Measurements from ENCODE around the gene PIGB. TPM values are rescaled to one million over a fixed set of nuclear protein-coding genes. Genes with fewer than 3 reads are reported as not detected.
A peak's percentile ranks its signal among the peaks of the same experiment; 100 is the strongest.

PIGB gene
- polyA plus RNA-seq = 13.3 to 29.1 TPM (median 24.8 TPM) in 3 replicates
- polyA plus RNA-seq (2011; ENCODE audit: low read depth) = 1.9 TPM
- polyA plus RNA-seq (2011; cell fraction: cytosol; rRNA removed) = 10.8 and 18.8 TPM in 2 replicates
- 30.2 and 34.9 TPM in 2 replicates for polyA plus RNA-seq (2011; cell fraction: nucleus; rRNA removed)
- polyA plus RNA-seq (2012; ENCODE audit: low replicate concordance) = 5.8 and 11.6 TPM in 2 replicates
- 4.9 to 14.3 TPM (median 13.6 TPM) in 3 replicates for polyA minus RNA-seq
- 14.0 TPM for polyA minus RNA-seq (2011; cell fraction: cytosol; rRNA and poly(A)+ RNA removed)
- polyA minus RNA-seq (2011; cell fraction: nucleus; rRNA and poly(A)+ RNA removed) = 11.3 and 16.1 TPM in 2 replicates

- dilution Hi-C loops (cut with MboI; ENCODE audit: extremely low pct_ligation_motif_present, low sequenced_read_pairs) = no loop called here
- peak within 1 kb of the TSS; percentile 87 for H3K4me2 ChIP-seq (ENCODE audit: control insufficient read depth, extremely low read depth, insufficient read depth, low read depth, low read length)
- peak; percentile 9 for DNase-seq (ENCODE audit: low read depth, low spot score)
- peak within 1 kb of the TSS; percentile 98 for H2AFZ ChIP-seq (ENCODE audit: control insufficient read depth, low read length)
- no peaks in the 10 kb centered on the region for H4K20me1 ChIP-seq (ENCODE audit: control insufficient read depth, extremely low read depth, insufficient read depth, low read length)
- H3K9me1 ChIP-seq (ENCODE audit: control insufficient read depth, extremely low read depth, insufficient read depth, low read length) = no peaks in the 10 kb centered on the region
- no peaks in the 10 kb centered on the region for H3K36me3 ChIP-seq (ENCODE audit: control insufficient read depth in 2 of 2, extremely low read depth in 1 of 2, insufficient read depth in 2 of 2, low read length in 2 of 2)
- no peaks in the 10 kb centered on the region for H3K27me3 ChIP-seq (ENCODE audit: control insufficient read depth, extremely low read depth, insufficient read depth, low read length)
- H3K9me3 ChIP-seq (ENCODE audit: control insufficient read depth, low read depth, low read length) = no peaks in the 10 kb centered on the region
- H3K4me1 ChIP-seq (ENCODE audit: control insufficient read depth, extremely low read depth, insufficient read depth, low read length) = peaks cover 8% of the 10 kb centered on the region
- FAIRE-seq = no peak
- H3K4me3 ChIP-seq (ENCODE audit: control insufficient read depth in 2 of 3, extremely low read depth in 1 of 3, insufficient read depth in 2 of 3, low read depth in 1 of 3, low read length in 3 of 3) = peak within 1 kb of the TSS; percentile 88 to 98 (median 94)
- peak within 1 kb of the TSS; percentile 98 for H3K9ac ChIP-seq (ENCODE audit: control insufficient read depth, extremely low read depth, insufficient read depth, low read length)
- H3K79me2 ChIP-seq (ENCODE audit: control insufficient read depth, insufficient read depth, low read length) = peaks cover 28% of the 10 kb centered on the region
- TF ChIP-seq CTCF (optimal IDR thresholded peaks at IDR 0.05 in 1 of 3, IDR thresholded peaks at IDR 0.05 in 1 of 3, conservative IDR thresholded peaks at IDR 0.05 in 1 of 3; ENCODE audit: extremely low read depth in 1 of 3, insufficient read depth in 2 of 3, low read length in 3 of 3) (no peak), EZH2 (IDR thresholded peaks at IDR 0.05; ENCODE audit: low read length) (no peak)
- peak within 1 kb of the TSS; percentile 98 for H3K27ac ChIP-seq (ENCODE audit: control insufficient read depth, insufficient read depth, low read length)
Measured at GRCh38 chr15:55318588-55319494, at the start of gene PIGB, which contains the start of gene PIGBOS1. Gene PIGB (plus strand): TSS chr15:55319222. CDS start chr15:55319251, 29 bp downstream. Gene PIGBOS1 (minus strand): TSS chr15:55319123. CDS start chr15:55317792, 1,331 bp downstream.

- no peaks in the 10 kb centered on the region for H3K4me1 ChIP-seq (ENCODE audit: control insufficient read depth, extremely low read depth, insufficient read depth, low read length)
- FAIRE-seq = no peak
- H3K9ac ChIP-seq (ENCODE audit: control insufficient read depth, extremely low read depth, insufficient read depth, low read length) = no peak overlapping the region
- no peaks in the 10 kb centered on the region for H4K20me1 ChIP-seq (ENCODE audit: control insufficient read depth, extremely low read depth, insufficient read depth, low read length)
- dilution Hi-C loops (cut with MboI; ENCODE audit: extremely low pct_ligation_motif_present, low sequenced_read_pairs) = no loop called here
- H3K27ac ChIP-seq (ENCODE audit: control insufficient read depth, insufficient read depth, low read length) = no peak overlapping the region
- no peaks in the 10 kb centered on the region for H3K9me3 ChIP-seq (ENCODE audit: control insufficient read depth, low read depth, low read length)
- H3K79me2 ChIP-seq (ENCODE audit: control insufficient read depth, insufficient read depth, low read length) = no peaks in the 10 kb centered on the region
- DNase-seq (ENCODE audit: low read depth, low spot score) = no peak
- H3K9me1 ChIP-seq (ENCODE audit: control insufficient read depth, extremely low read depth, insufficient read depth, low read length) = no peaks in the 10 kb centered on the region
- no peak overlapping the region for H3K4me2 ChIP-seq (ENCODE audit: control insufficient read depth, extremely low read depth, insufficient read depth, low read depth, low read length)
- H3K4me3 ChIP-seq (ENCODE audit: control insufficient read depth in 2 of 3, extremely low read depth in 1 of 3, insufficient read depth in 2 of 3, low read depth in 1 of 3, low read length in 3 of 3) = no peak overlapping the region
- no peaks in the 10 kb centered on the region for H3K27me3 ChIP-seq (ENCODE audit: control insufficient read depth, extremely low read depth, insufficient read depth, low read length)
- TF ChIP-seq EZH2 (IDR thresholded peaks at IDR 0.05; ENCODE audit: low read length) (no peak), CTCF (optimal IDR thresholded peaks at IDR 0.05 in 1 of 3, IDR thresholded peaks at IDR 0.05 in 1 of 3, conservative IDR thresholded peaks at IDR 0.05 in 1 of 3; ENCODE audit: extremely low read depth in 1 of 3, insufficient read depth in 2 of 3, low read length in 3 of 3) (no peak)
- H2AFZ ChIP-seq (ENCODE audit: control insufficient read depth, low read length) = no peak overlapping the region
- H3K36me3 ChIP-seq (ENCODE audit: control insufficient read depth in 2 of 2, extremely low read depth in 1 of 2, insufficient read depth in 2 of 2, low read length in 2 of 2) = no peaks in the 10 kb centered on the region
Measured at GRCh38 chr15:55270291-55270690, 48.7 kb upstream of the PIGB start.
